H1 (cell line): ENCODE data around the gene ITGA3. TPM values are rescaled to one million over a fixed set of nuclear protein-coding genes. Genes with fewer than 3 reads are reported as not detected.

Experiments used
- CTCF ChIA-PET: fragments of 300-600 bp; sonication (Branson Sonifier 250); formaldehyde crosslinking; loops from one replicate; lab custom pipeline; 2021; ENCODE audit not compliant: partially characterized antibody; lab: Charles Lee
- POLR2A ChIA-PET: fragments of 300-600 bp; sonication (Branson Sonifier 250); formaldehyde crosslinking; loops from one replicate; lab custom pipeline; 2021; ENCODE audit warnings: inconsistent platforms; ENCODE audit not compliant: partially characterized antibody; lab: Charles Lee
- DNase-seq, 2 experiments: peaks; one replicate each; pipeline versions ENCODE4 v3.0.0 to v3.0.0-alpha.2; 2010 to 2022; ENCODE audit warnings: low spot score in 2 of 2, low read depth in 1 of 2, mixed read lengths in 1 of 2
- FAIRE-seq: peaks from 2 replicates; lab custom pipeline; 2011; peaks lifted over from hg19 to GRCh38; lab: Jason Lieb, UNC
- H2AFZ ChIP-seq: 2 replicates; pipeline ENCODE4 v1.8.1; 2012; ENCODE audit warnings: low read length, inconsistent platforms
- H2AK5ac ChIP-seq: 2 replicates; pipeline ENCODE4 v1.6.1; 2013; ENCODE audit warnings: low read depth, low read length
- H2BK120ac ChIP-seq: replicated peaks from 2 replicates; pipeline ENCODE3; 2013; ENCODE audit warnings: low read depth, low read length, inconsistent platforms
- H2BK12ac ChIP-seq: 2 replicates; pipeline ENCODE4 v1.6.1; 2013; ENCODE audit warnings: low read depth, low read length
- H2BK15ac ChIP-seq: 2 replicates; pipeline ENCODE4 v1.6.1; 2013; ENCODE audit warnings: low read length
- H2BK20ac ChIP-seq: 2 replicates; pipeline ENCODE4 v1.6.1; 2013; ENCODE audit warnings: low read length
- H2BK5ac ChIP-seq: 2 replicates; pipeline ENCODE4 v1.6.1; 2013; ENCODE audit warnings: low read depth, low read length
- H3K14ac ChIP-seq: 2 replicates; pipeline ENCODE4 v1.6.1; 2013; ENCODE audit warnings: inconsistent platforms; ENCODE audit not compliant: insufficient read length
- H3K18ac ChIP-seq: 2 replicates; pipeline ENCODE4 v1.6.1; 2013; ENCODE audit warnings: low read length; ENCODE audit errors: extremely low read depth
- H3K23ac ChIP-seq: 2 replicates; pipeline ENCODE4 v1.6.1; 2013; ENCODE audit warnings: inconsistent platforms; ENCODE audit not compliant: insufficient read length
- H3K23me2 ChIP-seq: 2 replicates; pipeline ENCODE4 v1.6.1; 2013; ENCODE audit warnings: low read depth, low read length
- H3K27ac ChIP-seq: 2 replicates; pipeline ENCODE4 v1.6.1; 2011; ENCODE audit warnings: low read depth, low read length, inconsistent platforms
- H3K27me3 ChIP-seq, 4 experiments: replicated peaks in 1 of 4; 1 replicate in 1 of 4; 2 replicates in 3 of 4; pipeline versions ENCODE4 v1.6.1 to v1.8.1; 2011 to 2013; ENCODE audit warnings: low read length in 3 of 4, mild to moderate bottlenecking in 3 of 4, inconsistent platforms in 2 of 4, mixed read lengths in 2 of 4, moderate library complexity in 1 of 4; ENCODE audit not compliant: control insufficient read depth in 3 of 4, insufficient read depth in 3 of 4; ENCODE audit errors: extremely low read depth in 1 of 4
- H3K36me3 ChIP-seq, 4 experiments: 2 replicates each; pipeline versions ENCODE4 v1.6.1 to v1.8.1; 2011 to 2013; ENCODE audit warnings: mild to moderate bottlenecking in 4 of 4, low read length in 3 of 4, moderate library complexity in 2 of 4, control low read depth in 1 of 4, inconsistent platforms in 1 of 4; ENCODE audit not compliant: insufficient read depth in 4 of 4, control insufficient read depth in 2 of 4
- H3K4ac ChIP-seq: replicated peaks from 2 replicates; pipeline ENCODE3; 2013; ENCODE audit warnings: low read length, low read depth, mixed read lengths, inconsistent platforms; ENCODE audit not compliant: insufficient read length
- H3K4me1 ChIP-seq, 4 experiments: replicated peaks in 1 of 4; 1 replicate in 1 of 4; 2 replicates in 3 of 4; pipeline versions ENCODE4 v1.6.1 to v1.8.1; 2011 to 2013; ENCODE audit warnings: low read length in 3 of 4, inconsistent platforms in 2 of 4, mixed read lengths in 1 of 4; ENCODE audit not compliant: insufficient read depth in 4 of 4, control insufficient read depth in 3 of 4
- H3K4me2 ChIP-seq, 2 experiments: 2 replicates each; pipeline versions ENCODE4 v1.6.1 to v1.8.1; 2011 to 2013; ENCODE audit warnings: low read depth in 2 of 2, low read length in 2 of 2, control low read depth in 1 of 2, inconsistent platforms in 1 of 2, mild to moderate bottlenecking in 1 of 2; ENCODE audit not compliant: insufficient read depth in 1 of 2
- H3K4me3 ChIP-seq, 4 experiments: fragments of 200-600, 300-600 bp in 1 of 4; sonication (generic), shearing (Covaris generic), sonication (Bioruptor Twin) in 1 of 4; 2 replicates each; pipeline versions ENCODE4 v1.5.1 to v1.8.1; 2011 to 2016; ENCODE audit warnings: low read length in 4 of 4, low read depth in 3 of 4, control low read depth in 2 of 4, inconsistent platforms in 2 of 4, mild to moderate bottlenecking in 2 of 4, mixed read lengths in 1 of 4, moderate library complexity in 1 of 4; ENCODE audit not compliant: insufficient read depth in 2 of 4; ENCODE audit errors: extremely low read depth in 1 of 4
- H3K56ac ChIP-seq: replicated peaks from 2 replicates; pipeline ENCODE3; 2013; ENCODE audit warnings: low read depth, mild to moderate bottlenecking, mixed read lengths, low read length, inconsistent platforms; ENCODE audit not compliant: insufficient read length
- H3K79me1 ChIP-seq: 2 replicates; pipeline ENCODE4 v1.6.1; 2013; ENCODE audit warnings: low read depth, low read length, control low read depth
- H3K79me2 ChIP-seq, 2 experiments: 2 replicates each; pipeline versions ENCODE4 v1.6.1 to v1.8.1; 2012 to 2013; ENCODE audit warnings: low read length in 2 of 2, mild to moderate bottlenecking in 2 of 2, inconsistent platforms in 1 of 2; ENCODE audit not compliant: insufficient read depth in 2 of 2, control insufficient read depth in 1 of 2
- H3K9ac ChIP-seq, 4 experiments: replicated peaks in 1 of 4; 1 replicate in 1 of 4; 2 replicates in 3 of 4; pipeline versions ENCODE4 v1.6.1 to v1.8.1; 2011 to 2013; ENCODE audit warnings: low read depth in 3 of 4, low read length in 3 of 4, control low read depth in 2 of 4, mild to moderate bottlenecking in 2 of 4, moderate library complexity in 2 of 4, inconsistent platforms in 1 of 4; ENCODE audit errors: extremely low read depth in 1 of 4
- H3K9me3 ChIP-seq, 2 experiments: 2 replicates each; pipeline versions ENCODE4 v1.6.1 to v1.8.1; 2012 to 2013; ENCODE audit warnings: mild to moderate bottlenecking in 2 of 2, moderate library complexity in 2 of 2, control low read depth in 1 of 2, inconsistent platforms in 1 of 2, low read depth in 1 of 2, low read length in 1 of 2, mixed read lengths in 1 of 2; ENCODE audit not compliant: insufficient read depth in 2 of 2
- H4K20me1 ChIP-seq, 2 experiments: replicated peaks in 1 of 2; 2 replicates each; pipeline versions ENCODE3 to v1.8.1; 2011 to 2013; ENCODE audit warnings: inconsistent platforms in 2 of 2, low read length in 2 of 2, mild to moderate bottlenecking in 1 of 2; ENCODE audit not compliant: insufficient read depth in 2 of 2, control insufficient read depth in 1 of 2
- H4K5ac ChIP-seq: 2 replicates; pipeline ENCODE4 v1.6.1; 2013; ENCODE audit warnings: low read length, low read depth, mixed read lengths, inconsistent platforms; ENCODE audit not compliant: insufficient read length
- H4K8ac ChIP-seq: 2 replicates; pipeline ENCODE4 v1.8.0; 2013; ENCODE audit warnings: mild to moderate bottlenecking, moderate library complexity, low read length, inconsistent platforms; ENCODE audit not compliant: insufficient read depth; ENCODE audit errors: extremely low read depth
- H4K91ac ChIP-seq: replicated peaks from 2 replicates; pipeline ENCODE3; 2013; ENCODE audit warnings: low read length, mixed read lengths, inconsistent platforms; ENCODE audit not compliant: insufficient read length
- CTBP2 ChIP-seq: IDR thresholded peaks from 2 replicates; pipeline ENCODE4 v1.7.0; 2011; ENCODE audit warnings: borderline replicate concordance, mild to moderate bottlenecking, moderate library complexity, mixed read lengths, low read length; ENCODE audit not compliant: insufficient read depth, insufficient read length
- EGR1 ChIP-seq: IDR thresholded peaks from 2 replicates; pipeline ENCODE4 v1.6.1; 2011; ENCODE audit warnings: low read depth, low read length, borderline replicate concordance
- EP300 ChIP-seq, 2 experiments: IDR thresholded peaks; 1 replicate in 1 of 2; 2 replicates in 1 of 2; pipeline ENCODE4 v1.6.1; 2011 to 2012; ENCODE audit warnings: low read depth in 2 of 2, low read length in 2 of 2, mild to moderate bottlenecking in 2 of 2, borderline replicate concordance in 1 of 2, inconsistent platforms in 1 of 2, moderate library complexity in 1 of 2
- GABPA ChIP-seq: IDR thresholded peaks from 2 replicates; pipeline ENCODE4 v1.6.1; 2011; ENCODE audit warnings: mild to moderate bottlenecking, low read length, moderate library complexity, borderline replicate concordance; ENCODE audit not compliant: insufficient read depth
- HDAC6 ChIP-seq: IDR thresholded peaks from one replicate; pipeline ENCODE4 v1.7.1; 2012; ENCODE audit warnings: low read depth, mild to moderate bottlenecking, inconsistent platforms, low read length, moderate library complexity
- MAX ChIP-seq: IDR thresholded peaks from 2 replicates; pipeline ENCODE4 v1.6.1; 2012; ENCODE audit warnings: inconsistent platforms
- SP2 ChIP-seq: IDR thresholded peaks from 2 replicates; pipeline ENCODE4 v1.6.1; 2012; ENCODE audit warnings: mild to moderate bottlenecking, low read length, inconsistent platforms
- WGBS, 2 experiments: shearing (Covaris generic) in 1 of 2; methylation state at CpG; one replicate each; pipeline versions ENCODE4 v1.1.6 to v1.1.7; 2013 to 2015; ENCODE audit warnings: low lambda C conversion rate in 2 of 2, mixed read lengths in 2 of 2, inconsistent platforms in 1 of 2, low coverage in 1 of 2, missing lambda C conversion rate in 1 of 2; ENCODE audit not compliant: insufficient replicate concordance in 2 of 2, insufficient coverage in 1 of 2, insufficient read length in 1 of 2; ENCODE audit errors: extremely low coverage in 1 of 2, missing lambda C conversion rate in 1 of 2; 5-methylcytosine and 5-hydroxymethylcytosine counted together
- polyA plus RNA-seq, 7 experiments: library from polyadenylated mRNA; depleted of rRNA in 3 of 7; stranded (reverse) in 5 of 7; unstranded in 2 of 7; fragments of >200 nt in 5 of 7; fragments of 200-250 nt in 2 of 7; gene quantifications; 1 replicate in 5 of 7; 2 replicates in 1 of 7; 4 replicates in 1 of 7; pipeline versions ENCODE4 v1.2.1 to v1.2.3, GENCODE V29; 2011 to 2013; ENCODE audit warnings: missing spikeins in 2 of 7, mixed read lengths in 2 of 7
- total RNA-seq: library from RNA; stranded (reverse); fragmentation: NEBNext Ultra II Directional; extraction: Animal tissue kit (Norgen Biotek cat#: 25700); gene quantifications from 2 replicates; pipeline ENCODE4 v1.2.1, GENCODE V29; 2021

ITGA3 gene
- total and polyA plus RNA-seq, 2 of the 8 experiments (the other 6 are each of a cell fraction or from before 2014, with no cell fraction given): 24.0 to 24.2 TPM

DNA sequence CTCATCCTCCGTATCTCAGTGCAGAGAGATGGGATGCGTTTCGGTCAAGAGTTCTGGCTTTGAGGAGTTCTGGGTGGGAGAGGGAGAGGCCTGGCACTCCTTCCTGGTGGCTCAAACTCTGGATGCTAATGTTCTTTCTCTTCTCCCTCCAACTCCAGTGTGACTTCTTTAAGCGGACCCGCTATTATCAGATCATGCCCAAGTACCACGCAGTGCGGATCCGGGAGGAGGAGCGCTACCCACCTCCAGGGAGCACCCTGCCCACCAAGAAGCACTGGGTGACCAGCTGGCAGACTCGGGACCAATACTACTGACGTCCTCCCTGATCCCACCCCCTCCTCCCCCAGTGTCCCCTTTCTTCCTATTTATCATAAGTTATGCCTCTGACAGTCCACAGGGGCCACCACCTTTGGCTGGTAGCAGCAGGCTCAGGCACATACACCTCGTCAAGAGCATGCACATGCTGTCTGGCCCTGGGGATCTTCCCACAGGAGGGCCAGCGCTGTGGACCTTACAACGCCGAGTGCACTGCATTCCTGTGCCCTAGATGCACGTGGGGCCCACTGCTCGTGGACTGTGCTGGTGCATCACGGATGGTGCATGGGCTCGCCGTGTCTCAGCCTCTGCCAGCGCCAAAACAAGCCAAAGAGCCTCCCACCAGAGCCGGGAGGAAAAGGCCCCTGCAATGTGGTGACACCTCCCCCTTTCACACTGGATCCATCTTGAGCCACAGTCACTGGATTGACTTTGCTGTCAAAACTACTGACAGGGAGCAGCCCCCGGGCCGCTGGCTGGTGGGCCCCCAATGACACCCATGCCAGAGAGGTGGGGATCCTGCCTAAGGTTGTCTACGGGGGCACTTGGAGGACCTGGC lies 33.3 kb downstream of the ITGA3 start:
- Histone ChIP-seq H2BK120ac (no peak overlapping the region), H4K8ac (no peak overlapping the region), H3K79me1 (no peaks in the 10 kb centered on the region), H3K4me2 (no peak overlapping the region), H3K23me2 (no peaks in the 10 kb centered on the region), H2BK5ac (no peak overlapping the region), H2AK5ac (no peak overlapping the region), H3K18ac (no peak overlapping the region), H3K9ac (no peak overlapping the region), H3K4me3 (no peak overlapping the region), H3K79me2 (no peaks in the 10 kb centered on the region), H3K9me3 (no peaks in the 10 kb centered on the region), H2AFZ (no peak overlapping the region), H4K91ac (no peak overlapping the region), H3K27me3 (no peaks in the 10 kb centered on the region; a peak in 1 of 7 replicates), H3K36me3 (no peaks in the 10 kb centered on the region), H2BK15ac (no peak overlapping the region), H3K56ac (no peak overlapping the region), H4K5ac (no peak overlapping the region), H3K4me1 (peaks cover 0 to 1% (median 0%) of the 10 kb centered on the region in 4 experiments; a peak in 2 of 7 replicates), H4K20me1 (no peaks in the 10 kb centered on the region), H3K4ac (no peak overlapping the region), H3K14ac (no peak overlapping the region), H2BK12ac (no peak overlapping the region), H3K27ac (no peak overlapping the region), H2BK20ac (no peak overlapping the region), H3K23ac (no peak overlapping the region)
- WGBS, 2 experiments: 92% methylated on average over 21 of the region's 25 CpGs; no CpG with 5 or more reads in 1 of the 2 experiments
- FAIRE-seq (no peak), DNase-seq (no peak)
- ChIA-PET CTCF (interaction anchor here (1.0 to 15.7 kb wide), 9 partner anchors 11 to 91 kb away, joined by 3 to 412 read pairs (median 23); partner anchors contain the start of gene ITGA3), POLR2A (no interaction called here)
- TF ChIP-seq MAX: no peak
- TF ChIP-seq HDAC6: no peak
- no peak for TF ChIP-seq SP2
- TF ChIP-seq CTBP2: no peak
- no peak for TF ChIP-seq EP300 (IDR thresholded peaks at IDR 0.05; ENCODE audit: borderline replicate concordance in 1 of 2, low read depth in 2 of 2, low read length in 2 of 2)
- TF ChIP-seq GABPA: no peak
- TF ChIP-seq EGR1: no peak
